ENCODE measurements around the gene ERC2. TPM values are rescaled to one million over a fixed set of nuclear protein-coding genes. Genes with fewer than 3 reads are reported as not detected.

The ERC2 gene
- total RNA-seq, 1 donor from 2014 or later, result 0.11 TPM

GRCh38 chr3:55459838-55460237 is 1008.4 kb downstream of the ERC2 start:
- Histone ChIP-seq H3K4me1 (no peaks in the 10 kb centered on the region), H3K4me3 (no peak overlapping the region), H3K27ac (no peak overlapping the region), H3K36me3 (no peaks in the 10 kb centered on the region), H3K9me3 (no peaks in the 10 kb centered on the region), H3K27me3 (no peaks in the 10 kb centered on the region)
- DNase-seq (ENCODE audit: low spot score in 2 of 2), result peak in 1 of 2 donors; percentile 16
- intact Hi-C loops (cut with DNase I), result no loop called here
- no peak for TF ChIP-seq CTCF (IDR thresholded peaks at IDR 0.05)

Other genes starting within 250 kb of the ERC2 start
- 11.4 TPM for gene CCDC66, start 88.7 kb upstream of the ERC2 start, total RNA-seq
- 53.4 TPM for gene TASOR, start 214.8 kb upstream of the ERC2 start, total RNA-seq